WTC11 (cell line): Measurements from ENCODE around the gene PBX3. TPM values are rescaled to one million over a fixed set of nuclear protein-coding genes. Genes with fewer than 3 reads are reported as not detected.

Experiments
- ARID4B ChIP-seq: sonication (generic); formaldehyde crosslinking; IDR thresholded peaks from 2 replicates; pipeline ENCODE4 v1.8.0; 2023; ENCODE audit warnings: missing genetic modification reagents, mild to moderate bottlenecking, borderline replicate concordance
- ATF2 ChIP-seq: sonication (generic); formaldehyde crosslinking; IDR thresholded peaks from 2 replicates; pipeline ENCODE4 v1.8.1; 2022; ENCODE audit warnings: low read depth, missing genetic modification reagents, borderline replicate concordance
- CBFB ChIP-seq: sonication (generic); formaldehyde crosslinking; IDR thresholded peaks from 2 replicates; pipeline ENCODE4 v1.8.1; 2022; ENCODE audit warnings: mild to moderate bottlenecking, low read depth, missing genetic modification reagents
- CTCF ChIP-seq: fragments of 200-600 bp; IDR thresholded peaks from 2 replicates; pipeline ENCODE4 v1.8.0; 2022; ENCODE audit warnings: antibody characterized with exemption
- E2F5 ChIP-seq: sonication (generic); formaldehyde crosslinking; IDR thresholded peaks from 2 replicates; pipeline ENCODE4 v1.8.1; 2022; ENCODE audit warnings: mild to moderate bottlenecking, moderate library complexity, missing genetic modification reagents
- ELF4 ChIP-seq: sonication (generic); formaldehyde crosslinking; IDR thresholded peaks from 2 replicates; pipeline ENCODE4 v1.8.1; 2022; ENCODE audit warnings: low read depth, mild to moderate bottlenecking, moderate library complexity, missing genetic modification reagents
- EMX1 ChIP-seq: fragments of 250-450 bp; sonication (Bioruptor Pico); IDR thresholded peaks from 2 replicates; pipeline ENCODE4 v1.8.0; 2021; ENCODE audit warnings: mild to moderate bottlenecking
- FOXK1 ChIP-seq: sonication (generic); formaldehyde crosslinking; IDR thresholded peaks from 2 replicates; pipeline ENCODE4 v1.8.0; 2022; ENCODE audit warnings: mild to moderate bottlenecking, moderate library complexity, missing genetic modification reagents
- IRF2 ChIP-seq: sonication (generic); formaldehyde crosslinking; IDR thresholded peaks from 2 replicates; pipeline ENCODE4 v1.8.0; 2022; ENCODE audit warnings: low read depth, missing genetic modification reagents, borderline replicate concordance
- MXD4 ChIP-seq: fragments of 250-450 bp; sonication (Bioruptor Pico); IDR thresholded peaks from 2 replicates; pipeline ENCODE4 v1.8.0; 2021; ENCODE audit warnings: mild to moderate bottlenecking, moderate library complexity, borderline replicate concordance
- MYBL2 ChIP-seq: sonication (generic); formaldehyde crosslinking; IDR thresholded peaks from 2 replicates; pipeline ENCODE4 v1.8.1; 2023; ENCODE audit warnings: mild to moderate bottlenecking, moderate library complexity, missing genetic modification reagents
- NFE2L1 ChIP-seq: sonication (generic); formaldehyde crosslinking; IDR thresholded peaks from 2 replicates; pipeline ENCODE4 v1.8.1; 2023; ENCODE audit warnings: missing genetic modification reagents
- RORB ChIP-seq: fragments of 250-450 bp; sonication (Bioruptor Pico); IDR thresholded peaks from 2 replicates; pipeline ENCODE4 v1.9.0; 2021; ENCODE audit warnings: mild to moderate bottlenecking
- SMAD3 ChIP-seq: sonication (generic); formaldehyde crosslinking; IDR thresholded peaks from 2 replicates; pipeline ENCODE4 v1.8.0; 2022; ENCODE audit warnings: missing genetic modification reagents, mild to moderate bottlenecking, borderline replicate concordance
- SP1 ChIP-seq: sonication (generic); formaldehyde crosslinking; conservative IDR thresholded peaks from 2 replicates; pipeline ENCODE4 v1.8.1; 2022; ENCODE audit warnings: missing genetic modification reagents
- STAT6 ChIP-seq: sonication (generic); formaldehyde crosslinking; conservative IDR thresholded peaks from 2 replicates; pipeline ENCODE4 v1.8.1; 2023; ENCODE audit warnings: mild to moderate bottlenecking, low read depth, missing genetic modification reagents, moderate library complexity
- ZBTB43 ChIP-seq: sonication (generic); formaldehyde crosslinking; IDR thresholded peaks from 2 replicates; pipeline ENCODE4 v1.8.1; 2023; ENCODE audit warnings: mild to moderate bottlenecking, missing genetic modification reagents
- ZNF138 ChIP-seq: sonication (generic); formaldehyde crosslinking; conservative IDR thresholded peaks from 2 replicates; pipeline ENCODE4 v1.8.1; 2022; ENCODE audit warnings: mild to moderate bottlenecking, moderate library complexity, missing genetic modification reagents
- ZNF232 ChIP-seq: sonication (generic); formaldehyde crosslinking; IDR thresholded peaks from 2 replicates; pipeline ENCODE4 v1.8.0; 2022; ENCODE audit warnings: mild to moderate bottlenecking, missing genetic modification reagents
- ZSCAN18 ChIP-seq: fragments of 250-450 bp; sonication (Bioruptor Pico); IDR thresholded peaks from 2 replicates; pipeline ENCODE4 v2.1.2; 2022; ENCODE audit warnings: mild to moderate bottlenecking, moderate library complexity
- total RNA-seq: library from RNA; stranded (reverse); gene quantifications from 3 replicates; pipeline ENCODE4 v1.2.3, GENCODE V29; 2021

PBX3 gene
- total RNA-seq, 1 experiment from 2014 or later = 48.5 TPM

- TF ChIP-seq ATF2 (CRISPR knock-in tag) (no peak), SMAD3 (CRISPR knock-in tag) (no peak), CTCF (no peak), ZNF138 (CRISPR knock-in tag) (no peak), NFE2L1 (CRISPR knock-in tag) (no peak), ZSCAN18 (CRISPR knock-in tag) (no peak), MYBL2 (CRISPR knock-in tag) (peak; percentile 60; the same call in 1 of the 2 replicates), ZBTB43 (CRISPR knock-in tag) (0 out of 2 replicates have a peak, but pooled peaks have one; percentile 34), CBFB (CRISPR knock-in tag) (no peak), RORB (CRISPR knock-in tag) (no peak), E2F5 (CRISPR knock-in tag) (0 out of 2 replicates have a peak, but pooled peaks have one; percentile 63), FOXK1 (CRISPR knock-in tag) (peak; percentile 80), SP1 (CRISPR knock-in tag) (peak; percentile 65; the same call in 1 of the 2 replicates), ZNF232 (CRISPR knock-in tag) (no peak), EMX1 (CRISPR knock-in tag) (no peak), IRF2 (CRISPR knock-in tag) (no peak), STAT6 (CRISPR knock-in tag) (no peak), ELF4 (CRISPR knock-in tag) (no peak), MXD4 (CRISPR knock-in tag) (no peak), ARID4B (CRISPR knock-in tag) (no peak)
Measured at GRCh38 chr9:125706651-125707471, 40.3 kb upstream of the PBX3 start, which contains the start of gene MAPKAP1 (continued).
